ENCODE data around the gene HTR3A.
A peak's percentile ranks its signal among the peaks of the same experiment; 100 is the strongest.

HTR3A gene

DNA sequence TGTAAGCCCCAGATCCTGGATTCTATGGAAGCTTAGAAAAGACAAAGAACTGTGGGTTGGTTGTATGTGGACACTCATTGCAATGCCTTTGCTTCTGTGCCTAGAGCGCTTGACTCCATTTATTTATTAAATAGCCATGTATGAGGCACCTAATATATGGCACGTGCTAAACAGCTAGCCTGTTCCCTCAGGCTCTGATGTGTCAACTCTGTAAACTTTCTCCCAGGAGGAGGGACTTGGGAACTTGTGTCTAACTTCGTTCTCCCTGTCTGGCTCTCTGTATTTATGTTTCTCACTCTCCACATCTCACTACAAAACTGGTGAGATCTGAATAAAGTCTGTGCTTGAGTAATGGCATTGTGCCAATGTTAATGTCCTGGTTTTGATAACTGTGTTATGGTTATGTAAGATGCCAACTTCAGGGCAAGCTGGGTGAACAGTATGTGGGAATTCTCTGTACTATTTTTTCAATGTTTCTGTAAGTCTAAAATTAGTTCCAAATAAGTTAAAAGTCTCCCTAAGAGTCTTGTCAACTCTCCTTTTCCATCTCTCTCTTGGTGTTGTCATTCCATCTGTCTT lies 50.5 kb downstream of the HTR3A start:
- no peak for DNase-seq

DNA sequence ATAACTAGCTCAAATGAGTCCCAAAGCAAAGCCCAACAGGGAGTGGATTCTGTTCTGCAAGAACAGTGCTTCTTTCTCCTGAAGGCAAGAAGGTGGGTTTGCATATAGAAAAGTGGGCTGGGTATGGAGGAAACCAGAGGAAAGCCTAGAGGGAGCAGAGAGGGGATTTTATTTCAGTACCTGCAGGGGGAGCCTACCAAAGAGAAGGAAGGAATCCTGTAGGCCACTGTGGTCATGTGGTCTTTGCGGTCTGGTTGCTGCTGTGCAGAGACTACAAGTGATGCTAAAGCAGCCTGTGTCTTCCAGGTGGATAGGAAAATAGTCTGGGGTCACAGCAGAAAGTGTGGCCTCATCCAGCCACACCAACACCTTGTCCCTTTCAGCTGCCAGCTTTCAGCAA lies 51.4 kb downstream of the HTR3A start:
- DNase-seq: no peak

DNA sequence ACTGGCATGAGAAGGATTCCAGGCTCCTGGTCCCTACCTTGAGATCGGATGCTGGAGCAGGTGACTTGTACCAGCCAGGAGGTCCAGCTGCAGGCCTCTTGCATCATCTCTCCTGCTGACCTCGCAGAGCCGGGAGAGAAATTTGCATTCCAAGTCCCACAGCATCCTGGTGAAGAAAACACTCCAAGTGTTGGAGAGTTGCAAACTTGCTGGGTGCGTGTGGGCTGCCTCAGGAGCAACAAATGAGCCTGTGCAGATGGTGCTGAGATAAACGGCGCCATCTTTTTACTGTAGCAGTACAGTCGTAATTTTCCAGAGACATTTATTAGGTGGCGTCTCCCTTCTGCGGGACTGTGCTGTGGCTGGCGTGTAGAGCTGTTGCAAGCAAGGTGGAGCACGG lies 52.5 kb downstream of the HTR3A start:
- DNase-seq: no peak

DNA sequence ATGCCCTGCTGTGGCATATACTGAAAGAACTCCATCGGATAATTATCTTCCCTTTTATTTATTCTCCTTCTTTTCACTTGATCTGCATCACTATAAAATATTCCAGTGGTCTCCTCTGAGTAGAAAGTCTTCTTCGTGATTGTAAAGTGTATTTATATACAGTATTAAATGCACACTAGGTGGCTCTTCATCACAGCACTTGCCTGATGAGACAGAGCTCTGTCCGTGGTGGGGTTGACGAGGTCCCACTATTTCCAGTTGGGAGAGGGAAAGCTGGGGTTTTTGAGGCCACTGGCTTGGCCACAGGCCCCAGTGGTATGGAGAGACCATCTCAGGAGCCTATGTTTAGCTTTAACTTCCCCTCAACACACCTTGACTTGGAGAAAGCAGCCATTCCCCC lies 53.0 kb downstream of the HTR3A start:
- DNase-seq: no peak

DNA sequence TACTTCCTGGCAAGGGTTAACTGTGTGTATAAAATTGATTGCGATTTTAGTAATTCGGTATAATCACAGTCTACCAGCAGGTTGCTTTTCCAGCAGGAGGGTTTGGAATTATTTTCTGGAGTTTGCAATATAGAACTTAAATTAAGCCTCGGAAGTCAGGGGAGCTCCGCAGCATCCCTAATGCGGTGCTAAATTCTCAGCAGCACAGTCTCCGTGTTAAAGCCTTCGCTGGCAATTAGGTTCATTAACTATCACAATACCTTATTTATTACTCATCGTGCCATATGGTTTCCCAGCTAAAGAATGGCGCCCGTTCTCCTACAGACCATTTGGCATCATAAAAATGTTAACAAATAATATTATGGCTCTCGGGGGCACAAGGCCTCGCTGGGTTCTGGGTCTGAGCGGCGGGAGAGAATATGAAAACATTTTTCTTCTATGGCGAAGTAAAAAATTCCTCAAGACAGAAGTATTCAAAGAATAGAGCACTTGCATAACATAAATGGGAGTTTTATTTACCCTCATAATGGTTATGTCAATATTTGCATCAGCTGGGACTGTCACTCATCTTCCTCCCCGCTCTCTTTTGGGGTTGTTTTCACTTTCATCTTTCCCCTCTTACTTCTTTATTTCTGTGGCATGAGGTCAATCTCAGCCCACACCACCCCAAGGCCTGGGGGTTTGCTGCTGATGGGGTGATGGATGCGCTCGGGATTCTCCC lies 56.5 kb downstream of the HTR3A start:
- DNase-seq: peak; percentile 23 to 48 (median 36)

DNA sequence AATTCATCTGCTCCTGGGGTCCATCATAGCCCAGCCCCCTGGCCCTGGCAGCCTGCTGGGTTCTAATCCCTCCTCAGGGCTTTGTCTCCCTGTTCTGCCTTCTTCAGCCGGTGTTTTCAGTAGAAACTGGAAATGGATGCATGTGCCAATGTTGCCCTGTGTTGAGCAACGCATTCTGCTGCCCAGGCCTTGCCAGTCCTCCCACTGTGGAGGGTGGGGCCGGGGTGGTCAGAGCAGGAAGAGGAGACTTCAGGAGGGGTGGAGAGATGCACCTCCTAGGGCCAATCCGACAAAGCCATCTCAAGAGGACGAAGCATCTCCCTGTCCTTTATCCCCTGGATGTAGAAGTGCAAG lies 57.0 kb downstream of the HTR3A start:
- peak; percentile 17 to 31 (median 29) for DNase-seq

DNA sequence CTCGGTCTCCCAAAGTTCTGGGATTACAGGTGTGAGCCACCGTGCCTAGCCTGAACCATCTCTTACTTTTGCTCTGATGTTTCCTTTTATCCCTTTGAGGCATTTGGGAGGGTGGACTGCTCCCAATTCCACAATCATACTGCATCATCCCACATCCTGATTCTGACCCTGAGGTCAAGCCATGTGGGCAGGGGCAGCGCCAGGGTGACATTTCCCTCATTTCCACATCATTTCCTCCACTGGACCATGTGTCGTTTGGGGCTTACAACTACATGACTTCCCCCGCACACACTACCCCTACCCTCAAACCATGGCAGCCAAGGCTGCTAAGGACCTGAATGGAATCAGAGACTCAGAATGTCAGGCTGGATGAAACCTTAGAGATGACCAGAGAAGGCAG lies 58.2 kb downstream of the HTR3A start:
- peak; percentile 40 to 60 (median 44) for DNase-seq

DNA sequence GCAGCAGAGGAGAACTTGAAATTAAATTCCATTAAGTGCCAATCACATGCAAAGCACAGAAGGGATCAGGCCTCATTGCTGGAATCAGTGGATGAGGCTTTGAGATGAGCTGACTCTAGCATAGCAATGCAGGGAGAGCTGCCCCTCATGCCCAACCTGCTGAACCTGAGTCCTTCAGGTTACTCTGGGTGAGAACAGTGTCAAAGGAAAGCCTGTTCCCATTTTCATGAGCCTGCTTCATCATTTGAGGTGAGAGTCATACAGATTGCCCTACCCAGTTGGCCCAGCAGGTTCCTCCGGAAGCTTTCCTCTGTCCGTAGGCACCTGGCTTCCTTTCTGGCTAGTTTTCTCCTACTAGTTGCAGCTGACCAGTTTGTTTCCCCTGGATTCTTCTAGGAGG lies 58.7 kb downstream of the HTR3A start:
- no peak for DNase-seq

DNA sequence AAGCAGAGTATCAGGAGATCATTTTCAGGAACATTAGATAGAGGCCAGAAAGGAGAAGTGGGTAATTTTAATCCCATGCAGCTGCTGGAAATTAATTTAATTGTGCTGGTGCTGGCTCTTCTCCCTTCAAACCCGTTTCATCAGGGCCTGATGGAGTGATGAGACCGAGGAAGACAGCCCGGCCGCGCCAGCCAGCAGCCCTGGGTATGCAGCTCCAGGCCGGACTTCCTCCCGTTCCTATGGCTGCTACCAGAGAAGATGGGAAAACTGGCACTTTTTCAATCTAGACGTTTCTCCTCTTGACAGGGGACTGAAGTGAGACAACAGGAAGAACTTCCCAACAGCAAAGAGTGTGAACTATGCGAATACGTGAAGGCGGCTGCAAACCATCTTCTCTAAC lies 60.0 kb downstream of the HTR3A start:
- DNase-seq: no peak

DNA sequence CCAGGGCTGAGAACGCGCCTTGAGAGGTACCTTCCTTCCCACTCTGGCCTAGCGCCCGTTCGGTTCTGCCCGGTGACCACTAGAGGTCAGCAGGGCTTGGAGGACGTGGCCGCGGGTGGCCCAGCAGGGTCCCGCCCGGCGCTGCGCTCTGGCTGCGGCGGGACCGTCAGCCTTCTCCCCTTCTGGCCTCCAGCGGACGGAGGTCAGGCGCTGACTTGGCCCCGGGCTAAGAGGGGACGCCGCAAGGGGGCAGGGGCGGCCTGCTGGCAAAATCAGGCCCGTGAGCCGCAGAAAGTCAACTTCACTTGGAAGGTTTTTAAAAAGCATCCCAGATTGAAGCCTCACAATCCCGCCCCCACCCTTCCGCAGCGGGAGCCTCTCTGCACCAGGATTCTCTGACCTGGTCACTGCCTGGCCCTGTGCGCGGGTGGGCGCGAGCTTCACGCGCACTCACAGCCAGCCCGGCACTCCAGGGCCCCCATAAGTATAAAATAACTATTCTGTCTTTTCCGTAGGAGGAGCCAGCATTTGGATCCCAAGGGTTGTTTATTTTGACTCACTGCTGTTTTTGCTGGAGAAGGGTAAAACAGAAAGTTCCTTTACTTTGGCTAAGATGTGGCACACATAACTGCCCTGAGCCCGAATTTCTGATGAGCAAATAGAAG lies 61.4 kb downstream of the HTR3A start:
- DNase-seq: peak; percentile 75 to 89 (median 83)

DNA sequence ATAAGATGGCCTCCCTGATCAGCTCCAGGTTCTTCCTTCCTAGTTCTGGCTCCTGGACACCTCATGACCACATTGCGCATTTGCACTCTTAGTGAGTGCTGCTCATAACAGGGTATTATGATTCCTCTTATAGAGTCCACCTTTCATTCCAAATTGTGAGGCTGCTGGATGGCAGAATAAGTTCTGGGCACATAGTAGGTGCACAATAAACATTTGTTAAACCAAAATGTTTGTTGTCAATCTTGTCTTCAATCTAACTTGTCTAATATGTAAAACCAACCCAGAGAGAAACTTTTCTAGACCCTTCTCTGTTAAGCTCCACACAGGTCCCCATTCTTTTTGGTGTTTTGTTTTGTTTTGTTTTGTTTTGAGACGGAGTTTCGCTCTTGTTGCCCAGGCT lies 62.0 kb downstream of the HTR3A start:
- no peak for DNase-seq

DNA sequence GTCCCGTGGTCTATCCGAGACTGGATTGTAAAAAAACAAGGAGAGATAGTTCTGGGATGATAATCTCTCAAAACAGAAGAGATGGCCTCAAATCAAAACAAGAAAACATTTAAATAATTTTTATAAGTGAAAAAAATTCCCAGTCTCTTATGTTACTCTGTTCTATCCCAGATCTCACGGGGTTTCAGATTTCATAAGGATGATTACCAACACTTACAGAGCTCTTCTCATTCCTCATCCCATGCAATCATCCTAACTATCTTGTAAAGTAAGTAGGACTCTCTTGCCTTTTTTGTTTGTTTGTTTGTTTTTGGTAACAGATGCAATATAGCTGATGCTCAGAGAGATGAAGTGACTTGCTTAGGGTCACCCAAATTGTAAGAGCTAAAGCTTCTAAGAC lies 64.6 kb downstream of the HTR3A start:
- no peak for DNase-seq
